Astrocyte (in vitro differentiated cells and primary cell): Measurements from ENCODE around the gene PLXDC2. TPM values are rescaled to one million over a fixed set of nuclear protein-coding genes. Genes with fewer than 3 reads are reported as not detected.
A peak's percentile ranks its signal among the peaks of the same experiment; 100 is the strongest.

Source experiments
- DNase-seq: peaks from one replicate; pipeline ENCODE4 v3.0.0-alpha.2; 2010; ENCODE audit warnings: low read depth
- FAIRE-seq: peaks from 2 replicates; lab custom pipeline; 2011; peaks lifted over from hg19 to GRCh38; lab: Jason Lieb, UNC
- H2AFZ ChIP-seq: 2 replicates; pipeline ENCODE4 v1.6.0; 2012; ENCODE audit warnings: low read depth, low read length, inconsistent platforms
- H3K27ac ChIP-seq: 2 replicates; pipeline ENCODE4 v1.5.1; 2011; ENCODE audit warnings: low read depth, low read length, inconsistent platforms
- H3K27me3 ChIP-seq: 2 replicates; pipeline ENCODE4 v1.6.0; 2011; ENCODE audit warnings: low read length, inconsistent platforms; ENCODE audit not compliant: insufficient read depth
- H3K36me3 ChIP-seq: 2 replicates; pipeline ENCODE4 v1.5.1; 2011; ENCODE audit warnings: low read length, inconsistent platforms; ENCODE audit not compliant: insufficient read depth
- H3K4me1 ChIP-seq: 2 replicates; pipeline ENCODE4 v1.5.1; 2011; ENCODE audit warnings: low read length, inconsistent platforms; ENCODE audit not compliant: insufficient read depth
- H3K4me2 ChIP-seq: 2 replicates; pipeline ENCODE4 v1.6.0; 2012; ENCODE audit warnings: low read length, inconsistent platforms
- H3K4me3 ChIP-seq: 2 replicates; pipeline ENCODE4 v1.5.1; 2011; ENCODE audit warnings: low read depth, mild to moderate bottlenecking, low read length, inconsistent platforms; ENCODE audit not compliant: insufficient read depth
- H3K79me2 ChIP-seq: 2 replicates; pipeline ENCODE4 v1.6.0; 2012; ENCODE audit warnings: mild to moderate bottlenecking, low read length, inconsistent platforms; ENCODE audit not compliant: insufficient read depth
- H3K9ac ChIP-seq: 2 replicates; pipeline ENCODE4 v1.6.0; 2012; ENCODE audit warnings: mild to moderate bottlenecking, low read length, inconsistent platforms
- H3K9me3 ChIP-seq: 2 replicates; pipeline ENCODE4 v1.5.1; 2012; ENCODE audit warnings: low read depth, mild to moderate bottlenecking, low read length, inconsistent platforms; ENCODE audit not compliant: insufficient read depth
- H4K20me1 ChIP-seq: 2 replicates; pipeline ENCODE4 v1.6.0; 2012; ENCODE audit warnings: low read length, inconsistent platforms; ENCODE audit not compliant: insufficient read depth
- H3K27ac Mint-ChIP-seq: one replicate; pipeline ENCODE4 v1.8.0; 2021; ENCODE audit warnings: mild to moderate bottlenecking, mixed read lengths; ENCODE audit not compliant: unreplicated experiment
- H3K27me3 Mint-ChIP-seq: one replicate; pipeline ENCODE4 v1.8.0; 2021; ENCODE audit warnings: low read depth, mixed read lengths; ENCODE audit not compliant: unreplicated experiment
- H3K36me3 Mint-ChIP-seq: one replicate; pipeline ENCODE4 v1.8.0; 2021; ENCODE audit warnings: low read depth, mixed read lengths; ENCODE audit not compliant: unreplicated experiment
- H3K4me1 Mint-ChIP-seq: one replicate; pipeline ENCODE4 v1.8.0; 2021; ENCODE audit warnings: low read depth, mixed read lengths; ENCODE audit not compliant: unreplicated experiment
- H3K4me3 Mint-ChIP-seq: one replicate; pipeline ENCODE4 v1.8.0; 2021; ENCODE audit warnings: mild to moderate bottlenecking, moderate library complexity, mixed read lengths; ENCODE audit not compliant: unreplicated experiment
- H3K9me3 Mint-ChIP-seq: one replicate; pipeline ENCODE4 v1.8.0; 2021; ENCODE audit warnings: mild to moderate bottlenecking, mixed read lengths; ENCODE audit not compliant: unreplicated experiment
- CTCF ChIP-seq: IDR thresholded peaks from 2 replicates; pipeline ENCODE4 v1.5.1; 2011; ENCODE audit warnings: low read depth, mild to moderate bottlenecking, inconsistent platforms, low read length, moderate library complexity; ENCODE audit not compliant: insufficient read depth
- EZH2 ChIP-seq: IDR thresholded peaks from 2 replicates; pipeline ENCODE4 v1.6.1; 2012; ENCODE audit warnings: mild to moderate bottlenecking, low read length, inconsistent platforms; ENCODE audit not compliant: insufficient read depth
- total RNA-seq: library from RNA; stranded (reverse); gene quantifications from 2 replicates; pipeline ENCODE4 v1.2.1, GENCODE V29; 2021

PLXDC2 gene
- total RNA-seq, 1 donor from 2014 or later, result 36.1 TPM

- H3K27ac Mint-ChIP-seq, result no peak overlapping the region
- no peak overlapping the region for H3K27ac ChIP-seq
- H3K36me3 ChIP-seq, result no peaks in the 10 kb centered on the region
- TF ChIP-seq CTCF, result no peak
- TF ChIP-seq EZH2, result no peak
- H3K4me1 Mint-ChIP-seq, result peaks cover 4% of the 10 kb centered on the region
- H3K9ac ChIP-seq, result no peak overlapping the region
- no peaks in the 10 kb centered on the region for H4K20me1 ChIP-seq
- FAIRE-seq, result no peak
- H3K27me3 ChIP-seq, result no peaks in the 10 kb centered on the region
- H3K4me3 ChIP-seq, result no peak overlapping the region
- H3K4me2 ChIP-seq, result no peak overlapping the region
- no peaks in the 10 kb centered on the region for H3K79me2 ChIP-seq
- H3K4me1 ChIP-seq, result no peaks in the 10 kb centered on the region
- H3K9me3 Mint-ChIP-seq, result no peaks in the 10 kb centered on the region
- H2AFZ ChIP-seq, result no peak overlapping the region
- no peaks in the 10 kb centered on the region for H3K9me3 ChIP-seq
- H3K36me3 Mint-ChIP-seq, result peaks cover 2% of the 10 kb centered on the region
- peak; percentile 52 for DNase-seq
- H3K27me3 Mint-ChIP-seq, result no peaks in the 10 kb centered on the region
- no peak overlapping the region for H3K4me3 Mint-ChIP-seq
Observed at GRCh38 chr10:20157314-20157713, 341.1 kb downstream of the PLXDC2 start.

- Histone ChIP-seq H4K20me1 (no peaks in the 10 kb centered on the region), H3K9ac (no peak overlapping the region), H3K27ac (no peak overlapping the region), H3K4me2 (no peak overlapping the region), H3K27me3 (no peaks in the 10 kb centered on the region), H3K36me3 (no peaks in the 10 kb centered on the region), H3K4me3 (no peak overlapping the region), H3K9me3 (no peaks in the 10 kb centered on the region), H3K4me1 (no peaks in the 10 kb centered on the region), H2AFZ (no peak overlapping the region), H3K79me2 (no peaks in the 10 kb centered on the region)
- peaks cover 2% of the 10 kb centered on the region for H3K36me3 Mint-ChIP-seq
- TF ChIP-seq EZH2 (no peak), CTCF (no peak)
- peaks cover 4% of the 10 kb centered on the region for H3K4me1 Mint-ChIP-seq
- H3K27me3 Mint-ChIP-seq, result no peaks in the 10 kb centered on the region
- DNase-seq (no peak), FAIRE-seq (no peak)
- no peak overlapping the region for H3K4me3 Mint-ChIP-seq
- H3K9me3 Mint-ChIP-seq, result no peaks in the 10 kb centered on the region
- no peak overlapping the region for H3K27ac Mint-ChIP-seq
Observed at GRCh38 chr10:20158086-20158485, 341.9 kb downstream of the PLXDC2 start.

- no peaks in the 10 kb centered on the region for H3K79me2 ChIP-seq
- no peak overlapping the region for H3K4me3 Mint-ChIP-seq
- H3K27me3 Mint-ChIP-seq, result no peaks in the 10 kb centered on the region
- no peak for DNase-seq
- H3K27me3 ChIP-seq, result no peaks in the 10 kb centered on the region
- H3K9me3 ChIP-seq, result no peaks in the 10 kb centered on the region
- H4K20me1 ChIP-seq, result no peaks in the 10 kb centered on the region
- peaks cover 4% of the 10 kb centered on the region for H3K4me1 Mint-ChIP-seq
- H3K27ac ChIP-seq, result no peak overlapping the region
- H3K9ac ChIP-seq, result no peak overlapping the region
- H3K36me3 Mint-ChIP-seq, result peaks cover 4% of the 10 kb centered on the region
- no peak overlapping the region for H3K4me3 ChIP-seq
- no peak overlapping the region for H3K4me2 ChIP-seq
- H3K27ac Mint-ChIP-seq, result no peak overlapping the region
- FAIRE-seq, result no peak
- H3K36me3 ChIP-seq, result no peaks in the 10 kb centered on the region
- H3K4me1 ChIP-seq, result no peaks in the 10 kb centered on the region
- TF ChIP-seq EZH2, result no peak
- TF ChIP-seq CTCF, result no peak
- no peaks in the 10 kb centered on the region for H3K9me3 Mint-ChIP-seq
- no peak overlapping the region for H2AFZ ChIP-seq
Observed at GRCh38 chr10:20162123-20162522, 345.9 kb downstream of the PLXDC2 start.
